Neuronal stem cell (in vitro differentiated cells): Measurements from ENCODE around the gene MEDAG.

ENCODE experiments used
- DNase-seq: peaks from one replicate; pipeline ENCODE4 v3.0.0-alpha.2; 2013; ENCODE audit warnings: low spot score
- H2AFZ ChIP-seq: one replicate; pipeline ENCODE4 v1.6.1; 2013; ENCODE audit warnings: mild to moderate bottlenecking, low read length, inconsistent platforms
- H2AK5ac ChIP-seq: 2 replicates; pipeline ENCODE4 v1.6.1; 2013; ENCODE audit warnings: low read depth, mild to moderate bottlenecking, inconsistent platforms, low read length, moderate library complexity, mixed read lengths
- H2BK120ac ChIP-seq: 2 replicates; pipeline ENCODE4 v1.6.1; 2013; ENCODE audit warnings: low read depth, mild to moderate bottlenecking, inconsistent platforms, low read length, moderate library complexity, mixed read lengths
- H2BK12ac ChIP-seq: one replicate; pipeline ENCODE4 v1.6.1; 2013; ENCODE audit warnings: low read length, inconsistent platforms
- H2BK15ac ChIP-seq: 2 replicates; pipeline ENCODE4 v1.6.1; 2013; ENCODE audit warnings: mild to moderate bottlenecking, low read length, inconsistent platforms, mixed read lengths
- H2BK5ac ChIP-seq: one replicate; pipeline ENCODE4 v1.6.1; 2013; ENCODE audit warnings: inconsistent platforms, mild to moderate bottlenecking, low read length, moderate library complexity
- H3K14ac ChIP-seq: one replicate; pipeline ENCODE4 v1.6.1; 2013; ENCODE audit warnings: low read length, inconsistent platforms
- H3K18ac ChIP-seq: 2 replicates; pipeline ENCODE4 v1.6.1; 2013; ENCODE audit warnings: low read length, inconsistent platforms
- H3K23ac ChIP-seq: 2 replicates; pipeline ENCODE4 v1.6.1; 2013; ENCODE audit warnings: low read depth, mild to moderate bottlenecking, mixed read lengths, low read length, inconsistent platforms; ENCODE audit not compliant: poor library complexity
- H3K27ac ChIP-seq: replicated peaks from 3 replicates; pipeline ENCODE4 v1.5.1; 2013; ENCODE audit warnings: low read length, inconsistent platforms
- H3K27me3 ChIP-seq, 3 experiments: 2 replicates each; pipeline ENCODE4 v1.6.1; 2013; ENCODE audit warnings: low read length in 3 of 3, mild to moderate bottlenecking in 2 of 3, inconsistent platforms in 1 of 3, low read depth in 1 of 3, mixed read lengths in 1 of 3, moderate library complexity in 1 of 3; ENCODE audit not compliant: control insufficient read depth in 3 of 3, insufficient read depth in 3 of 3
- H3K36me3 ChIP-seq, 2 donors: replicated peaks in 1 of 2; 2 replicates each; pipeline ENCODE4 v1.6.1; 2013; ENCODE audit warnings: low read length in 2 of 2; ENCODE audit not compliant: control insufficient read depth in 2 of 2, insufficient read depth in 2 of 2
- H3K4ac ChIP-seq: 2 replicates; pipeline ENCODE4 v1.6.1; 2013; ENCODE audit warnings: inconsistent platforms, mild to moderate bottlenecking, low read length, moderate library complexity
- H3K4me1 ChIP-seq, 2 donors: 1 replicate in 1 of 2; 2 replicates in 1 of 2; pipeline ENCODE4 v1.6.1; 2013; ENCODE audit warnings: low read length in 2 of 2, low read depth in 1 of 2; ENCODE audit not compliant: control insufficient read depth in 2 of 2, insufficient read depth in 1 of 2
- H3K4me2 ChIP-seq: one replicate; pipeline ENCODE4 v1.6.1; 2013; ENCODE audit warnings: mild to moderate bottlenecking, low read length, inconsistent platforms; ENCODE audit not compliant: insufficient read depth, poor library complexity, severe bottlenecking
- H3K4me3 ChIP-seq, 2 donors: 2 replicates each; pipeline ENCODE4 v1.5.1; 2013; ENCODE audit warnings: low read length in 2 of 2, mild to moderate bottlenecking in 2 of 2, inconsistent platforms in 1 of 2, moderate library complexity in 1 of 2
- H3K79me1 ChIP-seq: one replicate; pipeline ENCODE4 v1.6.1; 2013; ENCODE audit warnings: low read depth, mild to moderate bottlenecking, inconsistent platforms, low read length, moderate library complexity
- H3K9ac ChIP-seq: one replicate; pipeline ENCODE4 v1.6.1; 2013; ENCODE audit warnings: mild to moderate bottlenecking, low read depth, low read length, inconsistent platforms; ENCODE audit not compliant: poor library complexity
- H3K9me3 ChIP-seq, 2 donors: replicated peaks in 1 of 2; 2 replicates each; pipeline versions ENCODE3 to v1.6.1; 2013; ENCODE audit warnings: low read length in 2 of 2, mild to moderate bottlenecking in 2 of 2, inconsistent platforms in 1 of 2, low read depth in 1 of 2, mixed read lengths in 1 of 2, moderate library complexity in 1 of 2; ENCODE audit not compliant: control insufficient read depth in 2 of 2, insufficient read depth in 1 of 2
- H4K8ac ChIP-seq: one replicate; pipeline ENCODE4 v1.6.1; 2013; ENCODE audit warnings: low read depth, mild to moderate bottlenecking, inconsistent platforms, low read length, moderate library complexity
- H4K91ac ChIP-seq: one replicate; pipeline ENCODE4 v1.6.1; 2013; ENCODE audit warnings: low read length, low read depth, mild to moderate bottlenecking, inconsistent platforms; ENCODE audit not compliant: poor library complexity
- WGBS, 2 donors: extraction: QIAGEN DNeasy Blood & Tissue Kit; methylation state at CpG; one replicate each; pipeline ENCODE4 v1.1.7; 2013; ENCODE audit warnings: missing lambda C conversion rate in 2 of 2, mixed read lengths in 1 of 2; ENCODE audit not compliant: insufficient read length in 2 of 2, insufficient replicate concordance in 1 of 2; ENCODE audit errors: extremely low coverage in 2 of 2; 5-methylcytosine and 5-hydroxymethylcytosine counted together

The MEDAG gene

DNA sequence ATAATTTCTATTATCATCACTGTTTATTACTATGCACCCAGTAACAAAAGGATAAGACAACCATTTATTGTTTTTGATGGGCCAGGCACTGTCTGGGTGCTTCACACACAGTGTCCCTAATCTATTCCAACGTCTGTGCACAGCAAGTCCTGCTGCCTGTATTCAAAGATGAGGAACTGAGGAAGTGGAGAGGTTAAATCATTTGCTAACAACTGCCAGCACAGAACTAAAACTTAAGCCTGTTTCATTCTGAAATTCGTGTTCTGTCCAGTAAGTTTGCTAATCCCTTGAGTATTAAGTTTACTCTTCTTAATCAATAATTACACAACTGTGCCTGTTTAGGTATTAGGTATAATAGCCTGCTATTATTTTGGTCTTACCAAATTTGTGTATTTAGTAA is 68.3 kb downstream of the MEDAG start:
- Histone ChIP-seq H3K4ac (no peak overlapping the region), H4K91ac (no peak overlapping the region), H3K9ac (no peak overlapping the region), H3K18ac (no peak overlapping the region), H3K4me3 (no peak overlapping the region), H2BK12ac (no peak overlapping the region), H3K79me1 (no peaks in the 10 kb centered on the region), H2BK5ac (no peak overlapping the region), H3K27ac (no peak overlapping the region), H3K4me2 (no peak overlapping the region), H3K14ac (no peak overlapping the region), H2BK120ac (no peak overlapping the region), H3K9me3 (no peaks in the 10 kb centered on the region), H2AK5ac (no peak overlapping the region), H3K4me1 (peaks cover 4 to 9% of the 10 kb centered on the region in 2 donors), H3K27me3 (no peaks in the 10 kb centered on the region), H4K8ac (no peak overlapping the region), H2AFZ (no peak overlapping the region), H3K23ac (no peak overlapping the region), H3K36me3 (no peaks in the 10 kb centered on the region), H2BK15ac (no peak overlapping the region)
- no peak for DNase-seq
- WGBS, 2 donors = no CpG with 5 or more reads among the region's 2 CpGs
